Superior temporal gyrus (tissue), 1 donor: ENCODE data around the gene IFNAR2.

Experiments used
- DNase-seq: peaks from one replicate; pipeline ENCODE4 v3.0.0-alpha.2; 2016; ENCODE audit errors: extremely low spot score

The IFNAR2 gene

DNA sequence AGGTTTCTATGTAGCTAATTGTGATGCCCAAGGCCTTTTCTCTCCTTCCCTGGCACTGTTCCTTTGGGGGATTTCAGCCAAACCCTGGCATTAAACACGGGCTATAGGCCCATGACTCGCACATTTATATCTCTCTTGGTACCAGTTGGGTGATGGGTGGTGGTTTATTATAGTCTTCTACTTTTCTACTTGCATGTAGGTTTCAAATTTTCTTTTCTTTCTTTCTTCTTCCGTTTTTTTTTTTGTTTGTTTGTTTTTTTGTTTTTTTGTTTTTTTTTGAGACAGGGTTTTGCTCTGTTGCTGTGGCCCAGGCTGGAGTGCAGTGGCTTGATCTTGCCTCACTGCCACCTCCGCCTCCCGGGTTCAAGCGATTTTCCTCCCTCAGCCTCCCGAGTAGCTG lies 37.5 kb downstream of the IFNAR2 start:
- no peak for DNase-seq

DNA sequence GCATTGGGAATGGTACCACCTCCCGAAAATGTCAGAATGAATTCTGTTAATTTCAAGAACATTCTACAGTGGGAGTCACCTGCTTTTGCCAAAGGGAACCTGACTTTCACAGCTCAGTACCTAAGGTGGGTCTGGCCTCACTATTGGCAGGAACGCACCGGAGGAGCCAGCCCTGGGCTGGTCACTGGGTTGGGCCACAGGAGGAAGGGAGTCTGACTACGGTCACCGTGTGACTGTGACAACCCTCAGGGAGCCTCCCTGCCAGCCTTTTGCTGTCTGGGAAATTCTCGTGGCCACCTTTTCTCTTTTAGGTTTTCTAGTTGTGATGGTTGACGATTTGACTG lies 38.6 kb downstream of the IFNAR2 start:
- DNase-seq: no peak

DNA sequence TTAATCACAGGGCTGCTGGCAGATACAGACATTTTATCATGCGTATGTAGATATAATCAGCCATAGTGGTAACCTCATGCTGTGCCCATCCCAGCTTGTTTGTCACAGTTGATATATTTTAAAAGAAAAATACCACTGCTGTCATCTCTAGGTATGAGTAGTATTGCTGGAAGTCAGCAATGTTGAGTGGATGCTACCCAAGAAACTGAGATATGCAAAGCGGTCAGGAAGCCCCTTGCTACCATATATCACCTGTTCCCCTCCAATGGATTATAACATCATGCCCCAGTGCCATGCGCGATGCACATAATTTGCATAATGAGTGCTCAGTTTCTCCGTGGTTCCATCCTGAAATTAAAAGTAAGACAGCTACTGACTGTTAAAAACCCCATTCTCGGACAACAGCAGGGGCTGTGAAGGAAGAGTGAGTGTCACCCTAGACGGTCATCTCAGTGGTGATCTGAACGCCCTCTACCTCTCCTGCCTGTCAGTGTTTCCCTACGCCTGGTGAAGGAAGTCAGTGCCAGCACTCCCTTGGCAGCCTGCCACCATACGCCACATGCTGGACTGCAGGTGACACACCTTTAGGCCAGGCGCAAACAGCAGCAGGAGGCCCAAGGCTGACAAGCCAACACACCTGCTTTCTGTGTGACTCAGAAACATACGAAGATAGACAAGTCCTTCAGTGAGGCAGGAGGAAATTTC lies 39.2 kb downstream of the IFNAR2 start:
- DNase-seq: no peak

DNA sequence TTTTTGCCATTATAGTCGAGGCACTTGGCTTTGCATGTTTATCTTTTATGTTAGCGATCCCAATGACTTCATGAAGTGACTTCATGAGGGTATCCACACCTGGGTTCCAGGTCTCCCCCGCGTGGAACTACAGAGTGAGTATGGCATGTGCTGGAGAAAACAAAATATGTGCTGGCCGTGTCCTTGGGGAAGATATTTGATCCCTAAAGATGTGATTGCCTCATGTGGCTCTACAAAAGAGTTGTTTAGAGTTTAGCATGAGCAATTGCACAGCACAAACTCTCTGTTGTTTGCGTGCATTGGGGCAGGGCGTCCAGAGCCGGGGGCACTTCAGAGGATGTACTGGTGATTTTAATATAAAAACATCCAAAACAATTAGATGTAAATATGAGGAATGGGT lies 41.2 kb downstream of the IFNAR2 start:
- DNase-seq: no peak

DNA sequence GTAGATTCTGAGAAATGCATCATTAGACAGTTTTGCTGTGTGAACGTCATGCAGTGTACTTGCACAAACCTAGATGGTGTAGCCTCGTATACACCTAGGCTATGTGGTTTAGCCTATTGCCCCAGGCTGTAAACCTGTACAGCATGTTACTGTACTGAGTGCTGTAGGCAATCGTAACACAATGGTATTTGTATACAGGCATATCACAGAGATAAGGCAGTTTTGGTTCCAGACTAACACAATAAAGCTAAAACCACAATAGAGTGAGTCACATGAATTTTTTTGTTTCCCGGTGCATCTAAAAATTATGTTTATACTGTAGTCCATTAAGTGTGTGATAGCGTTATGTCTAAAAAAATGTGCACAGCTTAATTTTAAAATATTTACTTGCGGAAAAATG lies 43.3 kb downstream of the IFNAR2 start:
- no peak for DNase-seq

DNA sequence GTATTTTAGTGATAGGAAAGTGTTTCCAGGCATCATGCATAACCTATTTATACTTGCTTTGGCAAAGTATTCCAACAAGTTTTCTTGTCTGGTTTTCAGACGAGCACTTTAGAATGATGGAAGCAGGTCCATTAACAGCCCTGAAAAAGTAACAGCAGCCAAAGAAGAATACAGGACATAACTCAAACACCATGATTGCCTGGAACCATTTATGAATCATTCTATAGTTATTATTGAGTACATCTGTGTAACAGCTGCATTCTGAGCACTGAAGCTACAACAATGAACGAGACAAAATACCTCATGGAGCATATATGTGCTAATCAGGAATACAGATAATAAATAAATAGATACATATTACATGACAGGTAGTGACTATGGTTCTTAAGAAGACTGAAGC lies 49.0 kb downstream of the IFNAR2 start:
- DNase-seq: no peak

DNA sequence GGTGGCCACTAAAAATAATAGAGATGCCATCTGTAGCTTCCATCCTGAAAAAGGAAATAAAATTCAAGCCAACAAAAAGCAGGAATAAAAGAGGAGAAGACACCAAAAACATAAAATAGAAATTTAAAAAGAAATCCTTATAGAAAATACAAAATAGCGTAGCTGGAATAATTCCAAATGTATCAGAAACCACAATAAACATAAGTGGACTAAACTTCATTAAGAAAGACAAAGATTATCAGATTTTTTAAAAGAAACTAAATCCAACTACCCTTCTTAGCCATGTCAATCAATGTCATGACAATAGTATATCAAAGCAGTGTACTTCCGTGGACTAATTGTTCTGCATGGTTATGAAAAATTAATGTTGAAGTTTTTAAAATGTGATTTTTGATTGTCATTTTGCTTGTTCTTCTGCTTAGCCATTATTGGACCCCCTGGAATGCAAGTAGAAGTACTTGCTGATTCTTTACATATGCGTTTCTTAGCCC lies 49.6 kb downstream of the IFNAR2 start:
- DNase-seq: no peak
